Glutamatergic neuron (in vitro differentiated cells): Measurements from ENCODE around the gene MKLN1. TPM values are rescaled to one million over a fixed set of nuclear protein-coding genes. Genes with fewer than 3 reads are reported as not detected.
A peak's percentile ranks its signal among the peaks of the same experiment; 100 is the strongest.

Experiments
- DNase-seq: peaks from one replicate; pipeline ENCODE4 v3.0.0; 2022
- H3K27ac Mint-ChIP-seq: one replicate; pipeline ENCODE4 v1.8.0; 2020; ENCODE audit warnings: mild to moderate bottlenecking, mixed read lengths, inconsistent platforms; ENCODE audit not compliant: unreplicated experiment
- H3K27me3 Mint-ChIP-seq: one replicate; pipeline ENCODE4 v1.8.0; 2020; ENCODE audit warnings: mild to moderate bottlenecking, moderate library complexity, mixed read lengths, inconsistent platforms; ENCODE audit not compliant: unreplicated experiment
- H3K36me3 Mint-ChIP-seq: one replicate; pipeline ENCODE4 v1.8.0; 2020; ENCODE audit warnings: mild to moderate bottlenecking, mixed read lengths, inconsistent platforms; ENCODE audit not compliant: unreplicated experiment
- H3K4me1 Mint-ChIP-seq: one replicate; pipeline ENCODE4 v1.8.0; 2020; ENCODE audit warnings: mild to moderate bottlenecking, low read depth, mixed read lengths, inconsistent platforms; ENCODE audit not compliant: unreplicated experiment
- H3K4me3 Mint-ChIP-seq: one replicate; pipeline ENCODE4 v1.8.0; 2020; ENCODE audit warnings: mild to moderate bottlenecking, mixed read lengths, inconsistent platforms; ENCODE audit not compliant: unreplicated experiment
- H3K9me3 Mint-ChIP-seq: one replicate; pipeline ENCODE4 v1.8.0; 2020; ENCODE audit warnings: mild to moderate bottlenecking, moderate library complexity, mixed read lengths, inconsistent platforms; ENCODE audit not compliant: unreplicated experiment
- total RNA-seq: library from RNA; stranded (reverse); fragmentation: NEBNext Ultra II Directional; extraction: Animal tissue kit (Norgen Biotek cat#: 25700); gene quantifications from one replicate; pipeline ENCODE4 v1.2.1, GENCODE V29; 2021; ENCODE audit not compliant: unreplicated experiment
- TF ChIP-seq, protein P1 (sequence below): fragments of 200-600 bp; sonication (generic); IDR thresholded peaks from one replicate; pipeline ENCODE4 v1.5.0; 2021; ENCODE audit not compliant: partially characterized antibody, unreplicated experiment

MKLN1 gene
- total RNA-seq, 1 donor from 2014 or later = 36.7 TPM

DNA sequence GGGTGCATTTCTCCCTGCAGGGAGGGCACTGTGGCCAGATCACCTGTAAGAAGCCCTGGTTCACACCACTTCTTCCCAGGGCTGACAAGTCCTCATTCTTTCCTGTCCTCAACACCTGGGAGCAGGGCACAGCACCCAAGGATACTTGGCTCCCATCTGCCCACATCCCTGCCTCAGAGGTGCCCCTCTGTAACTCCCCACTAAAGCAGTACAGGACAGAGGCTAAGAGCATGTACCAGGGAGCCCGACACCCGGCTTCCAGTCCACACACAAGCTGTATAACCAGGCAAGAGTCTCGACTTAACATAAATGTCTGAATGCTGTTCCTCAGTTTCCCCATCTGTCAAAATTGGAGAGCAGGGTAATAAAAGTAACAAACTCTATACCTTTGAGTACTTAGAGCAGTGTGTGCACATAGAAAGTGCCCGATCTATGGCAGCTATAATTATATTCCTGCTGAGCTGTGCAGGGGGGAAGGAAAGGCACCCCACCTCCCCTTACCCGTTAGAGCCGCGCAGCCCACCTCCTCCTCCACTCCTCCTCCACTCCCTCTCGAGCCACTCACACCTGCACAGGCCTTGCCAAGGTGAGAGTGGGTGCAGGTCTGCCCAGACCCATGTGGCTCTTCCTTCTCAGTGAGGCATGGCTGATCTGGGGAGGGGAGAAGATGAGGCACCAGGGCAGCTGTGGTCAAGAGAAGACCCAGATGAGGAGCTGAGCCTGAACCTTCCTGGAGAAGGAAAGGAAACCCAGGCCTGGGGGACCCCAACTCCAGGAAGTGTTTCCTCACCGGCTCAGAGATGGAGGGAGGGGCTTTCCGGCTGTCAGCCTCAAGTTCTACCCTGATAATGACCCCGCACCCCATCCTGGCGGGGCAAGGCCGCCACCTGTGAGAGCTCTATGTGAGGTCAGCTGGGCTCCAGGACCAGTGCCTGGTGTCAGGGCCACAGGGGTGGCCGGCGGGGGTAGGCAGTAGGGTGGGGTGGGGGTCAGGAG, 206.2 kb downstream of the MKLN1 start:
- no peak overlapping the region for H3K4me3 Mint-ChIP-seq

GRCh38 chr7:131536361-131536849, 208.7 kb downstream of the MKLN1 start:
- H3K9me3 Mint-ChIP-seq = peaks cover 3% of the 10 kb centered on the region
- DNase-seq = no peak
- H3K4me3 Mint-ChIP-seq = no peak overlapping the region
- no peak overlapping the region for H3K27ac Mint-ChIP-seq
- TF ChIP-seq, protein P1, sequence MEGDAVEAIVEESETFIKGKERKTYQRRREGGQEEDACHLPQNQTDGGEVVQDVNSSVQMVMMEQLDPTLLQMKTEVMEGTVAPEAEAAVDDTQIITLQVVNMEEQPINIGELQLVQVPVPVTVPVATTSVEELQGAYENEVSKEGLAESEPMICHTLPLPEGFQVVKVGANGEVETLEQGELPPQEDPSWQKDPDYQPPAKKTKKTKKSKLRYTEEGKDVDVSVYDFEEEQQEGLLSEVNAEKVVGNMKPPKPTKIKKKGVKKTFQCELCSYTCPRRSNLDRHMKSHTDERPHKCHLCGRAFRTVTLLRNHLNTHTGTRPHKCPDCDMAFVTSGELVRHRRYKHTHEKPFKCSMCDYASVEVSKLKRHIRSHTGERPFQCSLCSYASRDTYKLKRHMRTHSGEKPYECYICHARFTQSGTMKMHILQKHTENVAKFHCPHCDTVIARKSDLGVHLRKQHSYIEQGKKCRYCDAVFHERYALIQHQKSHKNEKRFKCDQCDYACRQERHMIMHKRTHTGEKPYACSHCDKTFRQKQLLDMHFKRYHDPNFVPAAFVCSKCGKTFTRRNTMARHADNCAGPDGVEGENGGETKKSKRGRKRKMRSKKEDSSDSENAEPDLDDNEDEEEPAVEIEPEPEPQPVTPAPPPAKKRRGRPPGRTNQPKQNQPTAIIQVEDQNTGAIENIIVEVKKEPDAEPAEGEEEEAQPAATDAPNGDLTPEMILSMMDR = no peak
- no peaks in the 10 kb centered on the region for H3K36me3 Mint-ChIP-seq
- peaks cover 23% of the 10 kb centered on the region for H3K4me1 Mint-ChIP-seq
- H3K27me3 Mint-ChIP-seq = peaks cover 14% of the 10 kb centered on the region

More for the DNA sequence above, 206.2 kb downstream of the MKLN1 start:
- H3K4me1 Mint-ChIP-seq = peaks cover 23% of the 10 kb centered on the region
- no peaks in the 10 kb centered on the region for H3K36me3 Mint-ChIP-seq
- H3K27me3 Mint-ChIP-seq = peaks cover 11% of the 10 kb centered on the region
- no peak for DNase-seq
- TF ChIP-seq, protein P1 = no peak
- H3K9me3 Mint-ChIP-seq = peaks cover 2% of the 10 kb centered on the region
- no peak overlapping the region for H3K27ac Mint-ChIP-seq

- peaks cover 14% of the 10 kb centered on the region for H3K27me3 Mint-ChIP-seq
- H3K4me1 Mint-ChIP-seq = peaks cover 23% of the 10 kb centered on the region
- no peak for DNase-seq
- TF ChIP-seq, protein P1 = no peak
- peak overlapping the region; percentile 92 for H3K27ac Mint-ChIP-seq
- H3K9me3 Mint-ChIP-seq = peaks cover 6% of the 10 kb centered on the region
- H3K4me3 Mint-ChIP-seq = peak overlapping the region; percentile 64
- no peaks in the 10 kb centered on the region for H3K36me3 Mint-ChIP-seq
Measured at GRCh38 chr7:131537571-131537978, 209.9 kb downstream of the MKLN1 start.

GRCh38 chr7:131538071-131538812, 210.6 kb downstream of the MKLN1 start:
- peaks cover 23% of the 10 kb centered on the region for H3K4me1 Mint-ChIP-seq

More at GRCh38 chr7:131538071-131538812, 210.6 kb downstream of the MKLN1 start:
- Mint-ChIP-seq H3K27ac (peak overlapping the region; percentile 92), H3K4me3 (peak overlapping the region; percentile 64), H3K9me3 (peaks cover 6% of the 10 kb centered on the region), H3K27me3 (peaks cover 14% of the 10 kb centered on the region), H3K36me3 (no peaks in the 10 kb centered on the region)
- no peak for DNase-seq
- TF ChIP-seq, protein P1 = no peak
